ENCODE measurements around the gene AURKAIP1. TPM values are rescaled to one million over a fixed set of nuclear protein-coding genes. Genes with fewer than 3 reads are reported as not detected.
"Not testable (repeated sequence)": the region's sequence is repeated elsewhere in the genome, so short reads cannot be mapped to it uniquely, and the experiment has no call there.

AURKAIP1 gene
- 268 TPM for total RNA-seq
- long read RNA-seq, transcript AURKAIP1-201 (4 exons, 798 nt) = minor isoform, 11 of 385 reads
- long read RNA-seq, transcript AURKAIP1-204 (4 exons, 875 nt) = minor isoform, 89 of 385 reads
- long read RNA-seq, transcript AURKAIP1-203 (3 exons, 1,072 nt) = minor isoform, 12 of 385 reads
- long read RNA-seq, transcript AURKAIP1-202 (4 exons, 1,047 nt) = major isoform, 201 of 385 reads
- long read RNA-seq, partial matches to known transcripts = 62 of 385 reads
- long read RNA-seq, other reads (novel, unspliced or antisense) = 10 of 385 reads

DNA sequence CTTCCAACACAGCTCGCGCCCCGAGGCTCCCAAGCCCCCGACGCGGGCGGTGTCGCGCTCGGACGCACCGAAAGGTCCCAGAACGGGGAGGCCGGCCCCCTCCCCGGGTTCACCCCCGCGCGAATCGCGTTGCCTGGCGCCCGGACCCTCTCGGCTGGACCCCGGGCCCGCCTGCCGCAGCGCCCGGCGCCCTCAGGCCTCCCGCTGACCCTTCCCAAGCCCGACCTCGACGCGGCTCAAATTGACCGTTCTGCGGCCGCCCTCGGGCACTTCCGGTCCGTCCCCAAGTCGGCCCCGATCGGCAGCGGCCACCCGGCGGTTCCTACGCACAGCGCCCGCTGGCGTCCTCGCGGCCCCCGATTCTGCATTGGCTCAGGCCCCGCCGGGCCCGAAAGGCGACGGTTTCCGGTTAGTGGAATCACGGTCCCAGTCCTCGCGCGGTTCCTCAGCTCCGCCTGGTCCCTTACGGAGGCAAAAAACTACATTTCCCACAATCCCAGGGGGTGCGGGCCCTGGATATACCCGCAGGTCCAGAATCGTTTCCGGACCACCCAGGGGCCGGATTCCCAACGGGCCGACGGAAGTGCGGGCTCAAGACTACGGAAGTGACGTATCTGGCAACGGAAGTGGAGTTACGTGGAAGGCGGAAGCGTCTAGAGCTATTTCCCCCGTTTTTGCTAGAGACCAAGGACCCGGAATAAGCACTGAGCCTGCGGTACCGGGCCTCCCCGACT is at the start of gene AURKAIP1:
AURKAIP1 (minus strand) TSS at position 279 of the 734 bp plus-strand sequence. CDS start 451 bp downstream, outside the sequence.
- ATAC-seq = peak; percentile 95
- intact Hi-C loops (cut with micrococcal nuclease) = no loop called here

GRCh38 chr1:1424707-1425106 is 49.7 kb upstream of the AURKAIP1 start:
- no peak for DNase-seq
- intact Hi-C loops (cut with micrococcal nuclease) = no loop called here
- no peak for ATAC-seq

More for the DNA sequence above, at the start of gene AURKAIP1:
- peak; percentile 98 for DNase-seq

- intact Hi-C loops (cut with micrococcal nuclease) = no loop called here
- no peak for DNase-seq
- ATAC-seq = no peak
Observed at GRCh38 chr1:1423245-1423597, 48.2 kb upstream of the AURKAIP1 start.

DNA sequence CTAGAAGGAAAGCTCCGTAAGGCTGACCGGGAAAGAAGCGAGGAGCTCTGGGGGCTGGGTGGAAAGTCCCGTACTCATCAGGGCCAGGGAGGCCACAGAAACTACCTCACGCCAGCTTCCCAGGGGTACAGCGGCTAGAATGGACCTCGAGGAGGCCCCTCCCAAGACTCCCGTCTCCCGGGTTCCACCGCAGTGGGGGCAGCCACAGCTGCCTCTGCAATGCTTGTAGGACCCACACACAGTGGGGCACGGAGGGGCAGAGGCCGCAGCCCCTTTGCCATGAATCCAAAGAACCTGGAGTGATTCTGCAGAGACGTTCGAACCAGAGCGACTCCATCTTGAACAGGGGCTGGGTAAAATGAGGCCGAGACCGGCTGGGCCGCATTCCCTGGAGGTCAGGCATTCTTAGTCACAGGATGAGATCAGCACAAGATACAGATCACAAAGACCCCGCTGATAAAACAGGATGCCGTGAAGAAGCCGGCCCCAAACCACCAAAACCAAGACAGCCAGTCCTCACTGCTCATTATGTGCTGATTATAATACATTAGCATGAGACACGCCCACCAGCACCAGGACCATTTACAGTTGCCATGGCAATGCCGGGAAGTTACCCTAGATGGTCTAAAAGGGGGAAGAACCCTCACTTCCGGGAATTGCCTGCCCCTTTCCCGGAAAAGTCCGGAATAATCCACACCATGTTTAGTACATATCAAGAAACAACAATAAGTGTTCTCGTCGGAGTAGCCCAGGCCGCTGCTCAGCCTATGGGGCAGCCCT is 47.6 kb upstream of the AURKAIP1 start:
- peak; percentile 25 for DNase-seq
- ATAC-seq = no peak
- intact Hi-C loops (cut with micrococcal nuclease) = no loop called here

- intact Hi-C loops (cut with micrococcal nuclease) = no loop called here
- no peak for DNase-seq
- ATAC-seq = no peak
Observed at GRCh38 chr1:1421907-1422464, 47.0 kb upstream of the AURKAIP1 start.

GRCh38 chr1:1421147-1421906 is 46.3 kb upstream of the AURKAIP1 start, which contains the start of gene ANKRD65:
Gene ANKRD65 (minus strand): TSS chr1:1421276. CDS start chr1:1421005, 271 bp downstream.
- intact Hi-C loops (cut with micrococcal nuclease) = no loop called here
- no peak for DNase-seq
- ATAC-seq = no peak

GRCh38 chr1:1420654-1421141 is 45.7 kb upstream of the AURKAIP1 start:
- ATAC-seq (no peak), DNase-seq (peak; percentile 21)
- intact Hi-C loops (cut with micrococcal nuclease) = no loop called here

DNA sequence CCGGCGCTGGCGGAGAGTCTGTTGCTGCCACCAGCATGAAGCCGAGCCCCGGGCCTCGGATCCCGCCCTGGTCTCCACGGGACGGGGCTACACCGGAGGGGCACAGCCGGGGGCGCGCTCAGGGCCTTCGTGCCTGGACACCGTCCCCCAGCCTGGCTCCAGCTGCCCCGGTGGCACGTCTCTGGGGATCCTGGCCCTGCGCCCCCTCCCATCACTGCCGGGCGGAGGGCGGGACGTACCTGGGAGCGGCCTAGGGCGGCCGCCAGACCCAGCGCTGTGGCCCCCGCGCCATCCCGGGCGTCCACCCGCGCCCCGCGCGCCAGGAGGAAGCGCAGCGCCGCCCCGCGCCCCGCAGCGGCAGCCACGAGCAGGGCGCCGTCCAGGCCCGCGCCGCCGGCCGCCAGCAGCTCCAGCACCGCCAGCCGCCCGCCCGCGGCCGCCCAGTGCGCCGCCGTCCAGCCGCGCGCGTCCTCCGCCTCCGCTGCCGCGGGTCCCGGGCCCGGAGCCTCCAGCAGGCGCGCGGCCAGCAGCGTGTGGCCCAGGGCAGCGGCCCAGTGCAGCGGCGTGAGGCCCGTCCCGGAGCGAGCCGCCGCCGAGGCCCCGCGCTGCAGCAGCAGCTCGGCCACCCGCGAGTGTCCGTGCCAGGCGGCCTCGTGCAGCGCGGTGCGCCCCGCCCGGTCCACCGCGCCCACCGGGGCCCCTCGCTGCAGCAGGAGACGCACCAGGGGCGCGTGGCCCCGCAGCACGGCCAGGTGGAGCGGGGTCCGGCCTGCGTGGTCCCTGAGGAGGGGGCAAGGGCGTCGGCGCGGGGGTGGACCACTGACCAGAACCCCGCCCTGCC is 45.0 kb upstream of the AURKAIP1 start:
- intact Hi-C loops (cut with micrococcal nuclease) = no loop called here
- peak; percentile 77 for ATAC-seq
- DNase-seq = peak; percentile 65

DNA sequence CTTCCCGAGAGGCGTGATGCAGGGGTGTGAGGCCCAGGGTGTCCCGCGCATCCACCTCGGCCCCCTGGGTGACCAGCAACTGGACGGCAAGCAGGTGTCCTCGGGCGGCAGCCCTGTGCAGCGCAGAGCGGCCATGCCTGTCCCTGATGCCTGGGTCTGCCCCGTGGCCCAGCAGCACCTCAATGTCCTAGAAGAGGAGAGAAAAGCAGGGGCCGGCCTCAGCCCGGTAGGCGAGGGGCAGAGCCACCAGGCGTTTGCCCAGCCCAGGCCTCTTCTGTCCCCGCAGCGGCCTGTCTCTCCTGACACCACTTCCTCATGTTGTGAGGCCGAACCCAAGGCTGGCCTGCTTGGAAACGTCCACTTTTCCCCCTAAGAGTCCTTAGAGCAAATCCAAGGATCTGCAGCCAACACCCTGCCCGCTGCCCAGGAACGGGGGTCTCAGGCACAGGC is 44.4 kb upstream of the AURKAIP1 start:
- intact Hi-C loops (cut with micrococcal nuclease) = no loop called here
- ATAC-seq = peak; percentile 15
- peak; percentile 26 for DNase-seq

GRCh38 chr1:1418464-1419362 is 43.7 kb upstream of the AURKAIP1 start:
- ATAC-seq (no peak), DNase-seq (peak; percentile 2)
- intact Hi-C loops (cut with micrococcal nuclease) = no loop called here

- ATAC-seq; intact Hi-C loops (cut with micrococcal nuclease): not testable (repeated sequence)
- peak; percentile 15 for DNase-seq
Observed at GRCh38 chr1:1417825-1418463, 42.9 kb upstream of the AURKAIP1 start.

GRCh38 chr1:1417396-1417795 is 42.4 kb upstream of the AURKAIP1 start:
- ATAC-seq; intact Hi-C loops (cut with micrococcal nuclease); DNase-seq: not testable (repeated sequence)

- intact Hi-C loops (cut with micrococcal nuclease) = no loop called here
- ATAC-seq = no peak
- peak; percentile 5 for DNase-seq
Observed at GRCh38 chr1:1415751-1416150, 40.7 kb upstream of the AURKAIP1 start.

- intact Hi-C loops (cut with micrococcal nuclease); DNase-seq; ATAC-seq: not testable (repeated sequence)
Observed at GRCh38 chr1:1412311-1412902, 37.4 kb upstream of the AURKAIP1 start.

DNA sequence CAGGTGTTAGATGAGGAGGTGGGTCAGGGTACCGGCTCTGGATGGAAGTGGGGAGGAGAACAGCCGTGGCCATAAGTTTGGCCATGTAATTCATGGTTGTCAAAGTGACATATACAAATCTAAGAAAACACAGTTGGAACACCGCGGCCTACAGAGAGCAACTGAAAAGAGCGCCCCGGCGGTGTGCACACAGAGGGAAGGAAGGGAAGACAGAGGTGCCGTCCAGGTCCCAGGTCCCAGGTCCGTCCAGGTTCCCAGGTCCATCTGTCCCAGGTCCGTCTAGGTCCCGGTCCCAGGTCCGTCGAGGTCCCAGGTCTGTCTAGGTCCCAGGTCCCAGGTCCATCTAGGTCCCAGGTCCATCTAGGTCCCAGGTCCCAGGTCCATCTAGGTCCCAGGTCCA is 36.6 kb upstream of the AURKAIP1 start:
- no peak for ATAC-seq
- intact Hi-C loops (cut with micrococcal nuclease) = no loop called here
- peak; percentile 19 for DNase-seq

GRCh38 chr1:1410238-1410637 is 35.2 kb upstream of the AURKAIP1 start:
- ATAC-seq; intact Hi-C loops (cut with micrococcal nuclease): not testable (repeated sequence)
- peak; percentile 2 for DNase-seq

Measured in left ventricle myocardium superior (tissue), 1 donor.